GDM1 (cell line): ENCODE data around the gene VSIG10.
"Not testable (repeated sequence)": the region's sequence is repeated elsewhere in the genome, so short reads cannot be mapped to it uniquely, and the experiment has no call there.

ENCODE experiments used
- DNase-seq: peaks from one replicate; lab custom pipeline; 2025; lab: John Stamatoyannopoulos, UW

VSIG10 gene

GRCh38 chr12:118103601-118104382 is at the start of gene VSIG10:
VSIG10 (minus strand) TSS chr12:118104011; CDS start chr12:118103671, 340 bp downstream.
- DNase-seq = peak; percentile 57

GRCh38 chr12:118151755-118152154 is 47.9 kb upstream of the VSIG10 start:
- DNase-seq = no peak

GRCh38 chr12:118150625-118151024 is 46.8 kb upstream of the VSIG10 start:
- no peak for DNase-seq

GRCh38 chr12:118148287-118148686 is 44.5 kb upstream of the VSIG10 start:
- DNase-seq = no peak

- no peak for DNase-seq
Measured at GRCh38 chr12:118145798-118146156, 42.0 kb upstream of the VSIG10 start.

- no peak for DNase-seq
Measured at GRCh38 chr12:118145113-118145797, 41.4 kb upstream of the VSIG10 start.

- no peak for DNase-seq
Measured at GRCh38 chr12:118144499-118144898, 40.7 kb upstream of the VSIG10 start.

- DNase-seq = no peak
Measured at GRCh38 chr12:118140825-118141224, 37.0 kb upstream of the VSIG10 start.

GRCh38 chr12:118137148-118137678 is 33.4 kb upstream of the VSIG10 start:
- no peak for DNase-seq

- DNase-seq = no peak
Measured at GRCh38 chr12:118136559-118137003, 32.8 kb upstream of the VSIG10 start.

- peak; percentile 90 for DNase-seq
Measured at GRCh38 chr12:118135788-118136558, 32.2 kb upstream of the VSIG10 start, which contains the start of gene PEBP1. PEBP1 (plus strand) TSS chr12:118136124; CDS start chr12:118136210, 86 bp downstream.

- not testable (repeated sequence) for DNase-seq
Measured at GRCh38 chr12:118129436-118129835, 25.6 kb upstream of the VSIG10 start.

GRCh38 chr12:118127867-118128266 is 24.1 kb upstream of the VSIG10 start:
- DNase-seq = no peak

GRCh38 chr12:118126119-118126757 is 22.4 kb upstream of the VSIG10 start:
- no peak for DNase-seq

GRCh38 chr12:118125743-118126118 is 21.9 kb upstream of the VSIG10 start:
- DNase-seq = no peak

- no peak for DNase-seq
Measured at GRCh38 chr12:118124333-118124874, 20.6 kb upstream of the VSIG10 start.

- no peak for DNase-seq
Measured at GRCh38 chr12:118122264-118122663, 18.5 kb upstream of the VSIG10 start.

GRCh38 chr12:118120579-118121363 is 17.0 kb upstream of the VSIG10 start:
- DNase-seq = peak; percentile 3

- no peak for DNase-seq
Measured at GRCh38 chr12:118119449-118119879, 15.7 kb upstream of the VSIG10 start.

GRCh38 chr12:118109088-118109487 is 5.3 kb upstream of the VSIG10 start:
- no peak for DNase-seq

- DNase-seq = no peak
Measured at GRCh38 chr12:118107694-118108093, 3.9 kb upstream of the VSIG10 start.
